Transverse colon (tissue), 4 donors: Measurements from ENCODE around the gene SLC35G4.

Experiments
- EP300 ChIP-seq: sonication (generic); formaldehyde crosslinking; IDR thresholded peaks from one replicate; pipeline ENCODE4 v1.6.1; 2017; ENCODE audit warnings: antibody characterized with exemption, low read depth
- POLR2A ChIP-seq: fragments of 450-650 bp; IDR thresholded peaks from one replicate; pipeline ENCODE4 v1.6.1; 2016; ENCODE audit warnings: antibody characterized with exemption, mild to moderate bottlenecking, moderate library complexity
- POLR2AphosphoS5 ChIP-seq, 3 donors: sonication (generic); formaldehyde crosslinking; IDR thresholded peaks; one replicate each; pipeline ENCODE4 v1.6.1; 2016; ENCODE audit warnings: antibody characterized with exemption in 3 of 3
- TF ChIP-seq, protein P1 (sequence below), 5 experiments: fragments of 200-600 bp in 3 of 5; fragments of 450-650 bp in 2 of 5; sonication (generic) in 3 of 5; IDR thresholded peaks; 1 replicate in 2 of 5; 2 replicates in 3 of 5; pipeline ENCODE4 v1.5.1; 2016 to 2017; ENCODE audit warnings: antibody characterized with exemption in 5 of 5, inconsistent platforms in 3 of 5, mild to moderate bottlenecking in 2 of 5, moderate library complexity in 1 of 5

DNA sequence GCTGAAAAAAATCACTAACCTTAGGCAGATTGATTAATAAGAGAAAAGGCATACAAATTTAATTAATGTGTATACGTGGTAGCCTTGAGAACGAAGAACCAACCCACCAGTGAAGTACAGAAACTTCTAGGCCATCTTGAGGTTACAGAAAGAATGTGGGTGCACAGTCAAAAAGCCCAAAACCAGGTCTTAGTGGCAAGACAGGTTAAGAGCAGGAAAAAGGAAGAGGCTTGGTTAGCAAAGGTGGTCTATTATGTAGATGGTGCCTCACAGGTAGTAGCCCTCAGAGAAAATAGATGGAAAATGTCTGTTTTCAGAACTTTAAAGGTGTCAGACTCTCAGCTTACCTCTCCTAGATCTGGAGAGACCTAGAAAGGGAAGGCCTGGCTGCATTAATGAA is 22.0 kb upstream of the SLC35G4 start:
- TF ChIP-seq POLR2A (no peak), POLR2AphosphoS5 (IDR thresholded peaks at IDR 0.05) (no peak), EP300 (no peak)
- TF ChIP-seq, protein P1, sequence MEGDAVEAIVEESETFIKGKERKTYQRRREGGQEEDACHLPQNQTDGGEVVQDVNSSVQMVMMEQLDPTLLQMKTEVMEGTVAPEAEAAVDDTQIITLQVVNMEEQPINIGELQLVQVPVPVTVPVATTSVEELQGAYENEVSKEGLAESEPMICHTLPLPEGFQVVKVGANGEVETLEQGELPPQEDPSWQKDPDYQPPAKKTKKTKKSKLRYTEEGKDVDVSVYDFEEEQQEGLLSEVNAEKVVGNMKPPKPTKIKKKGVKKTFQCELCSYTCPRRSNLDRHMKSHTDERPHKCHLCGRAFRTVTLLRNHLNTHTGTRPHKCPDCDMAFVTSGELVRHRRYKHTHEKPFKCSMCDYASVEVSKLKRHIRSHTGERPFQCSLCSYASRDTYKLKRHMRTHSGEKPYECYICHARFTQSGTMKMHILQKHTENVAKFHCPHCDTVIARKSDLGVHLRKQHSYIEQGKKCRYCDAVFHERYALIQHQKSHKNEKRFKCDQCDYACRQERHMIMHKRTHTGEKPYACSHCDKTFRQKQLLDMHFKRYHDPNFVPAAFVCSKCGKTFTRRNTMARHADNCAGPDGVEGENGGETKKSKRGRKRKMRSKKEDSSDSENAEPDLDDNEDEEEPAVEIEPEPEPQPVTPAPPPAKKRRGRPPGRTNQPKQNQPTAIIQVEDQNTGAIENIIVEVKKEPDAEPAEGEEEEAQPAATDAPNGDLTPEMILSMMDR (IDR thresholded peaks at IDR 0.05): no peak
